GM18951 (cell line): ENCODE measurements around the gene IL36RN.

Experiments
- POLR2A ChIP-seq: IDR thresholded peaks from 4 replicates; pipeline ENCODE4 v1.6.1; 2011; ENCODE audit warnings: mild to moderate bottlenecking; ENCODE audit not compliant: insufficient read length, insufficient read depth; ENCODE audit errors: extremely low read depth
- in situ Hi-C: fragments of 300-500 bp; cut with MboI; formaldehyde crosslinking; loops from one replicate; pipeline ENCODE4 v1.12.0; 2022; ENCODE audit warnings: low sequenced_read_pairs, mixed read lengths, inconsistent platforms; ENCODE audit not compliant: unreplicated experiment

The IL36RN gene

DNA sequence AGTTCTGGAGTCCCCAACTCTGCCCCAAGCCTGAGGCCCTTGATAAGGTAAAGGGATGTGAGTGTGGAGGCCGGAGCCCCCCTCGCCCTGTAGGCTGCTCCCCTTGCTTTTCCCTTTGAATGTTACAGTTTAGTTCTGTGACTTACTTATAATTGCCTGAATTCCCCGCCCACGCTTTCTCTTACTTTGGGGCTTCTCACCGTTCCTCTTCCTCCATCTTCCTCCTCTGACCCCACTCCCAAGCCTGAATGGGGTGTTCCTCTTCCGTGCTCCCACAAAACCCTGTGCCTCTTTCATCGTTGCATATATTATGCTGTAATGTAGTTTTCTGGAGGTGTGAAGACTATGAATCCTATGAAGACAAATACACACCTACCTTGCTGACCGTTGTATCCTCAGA lies 53.4 kb downstream of the IL36RN start:
- in situ Hi-C loops, result no loop called here

DNA sequence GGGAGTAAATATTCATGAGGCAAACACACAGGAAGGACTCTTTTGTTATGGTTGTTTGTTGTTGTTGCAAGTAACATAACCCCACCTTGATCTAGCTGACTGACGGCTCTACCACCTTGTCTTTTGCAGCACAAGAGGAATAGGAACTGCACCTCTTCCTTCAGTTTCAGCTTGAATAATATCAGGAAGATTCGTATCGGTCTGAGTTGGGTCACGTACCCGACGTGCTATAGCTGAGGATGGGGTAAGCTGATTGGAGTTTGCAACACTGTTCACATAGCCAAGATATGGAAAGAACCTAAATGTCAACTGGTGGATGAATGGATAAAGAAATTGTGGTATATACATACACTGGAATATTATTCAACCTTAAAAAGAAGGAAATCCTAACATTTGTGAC lies 53.9 kb downstream of the IL36RN start:
- in situ Hi-C loops, result no loop called here
- no peak for TF ChIP-seq POLR2A

More for the DNA sequence above, 53.4 kb downstream of the IL36RN start:
- TF ChIP-seq POLR2A, result no peak

DNA sequence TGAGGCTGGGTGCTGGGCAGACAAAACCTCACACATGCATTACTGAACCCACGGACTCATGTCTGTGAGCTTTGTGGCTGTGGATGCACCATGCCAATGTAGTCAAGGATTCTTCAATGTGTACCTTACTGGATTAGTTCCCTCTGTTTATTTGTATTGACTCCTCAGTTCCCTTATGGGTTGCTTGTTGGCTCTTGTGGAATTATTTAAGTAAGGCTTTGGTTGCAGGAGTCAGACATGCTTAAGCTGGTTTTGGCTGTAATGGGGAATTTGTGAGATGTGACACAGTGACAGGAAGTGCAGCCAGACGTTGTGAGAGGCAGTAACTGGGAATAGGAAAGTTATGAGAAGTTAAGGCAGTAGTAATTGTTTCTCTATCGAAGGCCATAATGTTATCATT lies 54.8 kb downstream of the IL36RN start:
- in situ Hi-C loops, result no loop called here
- no peak for TF ChIP-seq POLR2A
